GM19035 (cell line): ENCODE measurements around the gene KRTAP10-9.
"Not testable (repeated sequence)": the region's sequence is repeated elsewhere in the genome, so short reads cannot be mapped to it uniquely, and the experiment has no call there.

Experiments used
- ATAC-seq: cut with Tn5 transposase; IDR thresholded peaks from one replicate; pipeline ENCODE4 v1.9.1; 2021; ENCODE audit not compliant: unreplicated experiment

KRTAP10-9 gene

GRCh38 chr21:44626673-44627143, at the start of gene KRTAP10-9:
TSS of gene KRTAP10-9 (plus strand) at chr21:44627093. CDS start at chr21:44627172, 79 bp downstream.
- no peak for ATAC-seq

- no peak for ATAC-seq
These were observed 48.4 kb upstream of the KRTAP10-9 start for GRCh38 chr21:44578371-44579055.

- no peak for ATAC-seq
These were observed 47.6 kb upstream of the KRTAP10-9 start for GRCh38 chr21:44579056-44579832.

GRCh38 chr21:44579833-44580144, 47.1 kb upstream of the KRTAP10-9 start:
- no peak for ATAC-seq

GRCh38 chr21:44580231-44580821, 46.6 kb upstream of the KRTAP10-9 start, which contains the start of gene KRTAP10-5:
TSS of gene KRTAP10-5 (minus strand) at chr21:44580604. CDS start at chr21:44580578, 26 bp downstream.
- not testable (repeated sequence) for ATAC-seq

- ATAC-seq = no peak
These were observed 45.7 kb upstream of the KRTAP10-9 start for GRCh38 chr21:44581158-44581557.

- no peak for ATAC-seq
These were observed 44.8 kb upstream of the KRTAP10-9 start for GRCh38 chr21:44582055-44582454.

GRCh38 chr21:44583089-44583799, 43.6 kb upstream of the KRTAP10-9 start:
- ATAC-seq = no peak

- no peak for ATAC-seq
These were observed 43.1 kb upstream of the KRTAP10-9 start for GRCh38 chr21:44583800-44584147.

GRCh38 chr21:44585892-44586291, 41.0 kb upstream of the KRTAP10-9 start:
- no peak for ATAC-seq

- ATAC-seq = no peak
These were observed 37.8 kb upstream of the KRTAP10-9 start for GRCh38 chr21:44589094-44589493.

GRCh38 chr21:44589586-44590305, 37.1 kb upstream of the KRTAP10-9 start:
- ATAC-seq = no peak

- ATAC-seq = no peak
These were observed 36.6 kb upstream of the KRTAP10-9 start for GRCh38 chr21:44590311-44590721.

GRCh38 chr21:44590897-44591800, 35.7 kb upstream of the KRTAP10-9 start:
- ATAC-seq = not testable (repeated sequence)

- ATAC-seq = not testable (repeated sequence)
These were observed 35.1 kb upstream of the KRTAP10-9 start for GRCh38 chr21:44591801-44592130.

- no peak for ATAC-seq
These were observed 34.2 kb upstream of the KRTAP10-9 start, which contains the start of gene KRTAP10-6 for GRCh38 chr21:44592446-44593311. TSS of gene KRTAP10-6 (minus strand) at chr21:44592505. CDS start at chr21:44592484, 21 bp downstream.

- ATAC-seq = no peak
These were observed 33.1 kb upstream of the KRTAP10-9 start for GRCh38 chr21:44593598-44594405.

- no peak for ATAC-seq
These were observed 32.4 kb upstream of the KRTAP10-9 start for GRCh38 chr21:44594406-44594916.
